HG03135 (cell line): ENCODE data around the gene MARK1.

Experiments used
- ATAC-seq: cut with Tn5 transposase; IDR thresholded peaks from one replicate; pipeline ENCODE4 v1.9.1; 2021; ENCODE audit warnings: mild to moderate bottlenecking, moderate library complexity; ENCODE audit not compliant: unreplicated experiment

The MARK1 gene

GRCh38 chr1:220687809-220688208 is 159.9 kb downstream of the MARK1 start:
- no peak for ATAC-seq

GRCh38 chr1:220689666-220690065 is 161.7 kb downstream of the MARK1 start:
- no peak for ATAC-seq

- ATAC-seq, result peak; percentile 97
Observed at GRCh38 chr1:220690140-220691052, 162.5 kb downstream of the MARK1 start, which contains the start of gene C1orf115. Gene C1orf115 (plus strand): TSS chr1:220690363. CDS start chr1:220690403, 40 bp downstream.

- no peak for ATAC-seq
Observed at GRCh38 chr1:220691053-220691684, 163.2 kb downstream of the MARK1 start.

- ATAC-seq, result no peak
Observed at GRCh38 chr1:220692436-220693228, 164.7 kb downstream of the MARK1 start.

- no peak for ATAC-seq
Observed at GRCh38 chr1:220694866-220695382, 167.0 kb downstream of the MARK1 start.

- no peak for ATAC-seq
Observed at GRCh38 chr1:220695426-220695825, 167.5 kb downstream of the MARK1 start.

GRCh38 chr1:220696226-220696862 is 168.4 kb downstream of the MARK1 start:
- ATAC-seq, result no peak

- ATAC-seq, result no peak
Observed at GRCh38 chr1:220696863-220697231, 168.9 kb downstream of the MARK1 start.

GRCh38 chr1:220697326-220697725 is 169.4 kb downstream of the MARK1 start:
- no peak for ATAC-seq

- ATAC-seq, result no peak
Observed at GRCh38 chr1:220698607-220699016, 170.7 kb downstream of the MARK1 start.

- ATAC-seq, result no peak
Observed at GRCh38 chr1:220699044-220699443, 171.1 kb downstream of the MARK1 start.

GRCh38 chr1:220700556-220701179 is 172.7 kb downstream of the MARK1 start:
- ATAC-seq, result no peak

- no peak for ATAC-seq
Observed at GRCh38 chr1:220701974-220702373, 174.0 kb downstream of the MARK1 start.

GRCh38 chr1:220702733-220703270 is 174.9 kb downstream of the MARK1 start:
- ATAC-seq, result no peak

GRCh38 chr1:220703305-220703704 is 175.4 kb downstream of the MARK1 start:
- no peak for ATAC-seq

GRCh38 chr1:220705782-220706181 is 177.8 kb downstream of the MARK1 start:
- ATAC-seq, result no peak

GRCh38 chr1:220706480-220706879 is 178.5 kb downstream of the MARK1 start:
- no peak for ATAC-seq

GRCh38 chr1:220707160-220707559 is 179.2 kb downstream of the MARK1 start:
- ATAC-seq, result no peak

GRCh38 chr1:220708244-220708643 is 180.3 kb downstream of the MARK1 start:
- no peak for ATAC-seq
